Activated CD4-positive, alpha-beta T cell treated with anti-CD3 and anti-CD28 coated beads, Interleukin-2, Interleukin-4, amounts not matched to agents 100 ng/mL and 50 ng/mL, durations not matched to agents 16 hours and 8 hours (primary cell): ENCODE measurements around the gene HSF2BP.
"Not testable (repeated sequence)": the region's sequence is repeated elsewhere in the genome, so short reads cannot be mapped to it uniquely, and the experiment has no call there.

ENCODE experiments used
- DNase-seq: peaks from one replicate; pipeline ENCODE4 v3.0.0-alpha.2; 2020; ENCODE audit warnings: low spot score

HSF2BP gene

DNA sequence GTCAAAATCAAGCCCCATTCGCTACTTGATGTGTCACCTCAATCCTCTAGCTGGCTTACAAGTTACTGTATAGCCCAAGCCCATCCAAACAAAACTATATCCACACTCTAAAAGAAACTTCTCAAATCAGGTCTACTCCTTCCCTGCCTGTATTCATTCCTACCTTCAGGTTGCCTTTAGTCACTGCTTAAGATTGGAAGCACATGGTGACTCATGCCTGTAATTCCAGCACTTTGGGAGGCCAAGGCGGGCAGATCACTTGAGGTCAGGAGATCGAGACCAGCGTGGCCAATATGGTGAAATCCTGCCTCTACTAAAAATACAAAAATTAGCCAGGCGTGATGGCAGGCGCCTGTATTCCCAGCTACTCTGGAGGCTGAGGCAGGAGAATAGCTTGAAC is 7.4 kb downstream of the HSF2BP start:
- not testable (repeated sequence) for DNase-seq

DNA sequence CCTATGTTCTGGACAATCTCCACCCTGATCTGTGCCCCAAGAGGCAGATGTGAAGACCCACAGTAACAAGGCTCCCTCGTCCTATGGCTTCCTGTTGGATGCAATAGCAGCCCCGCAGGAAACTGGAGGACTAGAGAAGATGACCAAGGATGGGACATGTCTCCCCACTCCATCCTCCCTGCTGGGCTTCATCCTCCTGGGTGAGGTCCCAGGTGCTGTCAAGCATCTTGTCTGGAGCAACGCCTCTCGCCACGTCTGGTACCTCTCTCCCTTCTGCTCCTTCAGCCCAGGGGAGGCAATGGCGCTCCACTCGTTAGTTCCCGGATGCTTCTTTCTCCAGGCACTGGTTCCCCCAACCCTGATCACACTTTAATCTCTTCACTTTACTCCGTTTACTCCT is 11.1 kb downstream of the HSF2BP start:
- DNase-seq, result no peak

DNA sequence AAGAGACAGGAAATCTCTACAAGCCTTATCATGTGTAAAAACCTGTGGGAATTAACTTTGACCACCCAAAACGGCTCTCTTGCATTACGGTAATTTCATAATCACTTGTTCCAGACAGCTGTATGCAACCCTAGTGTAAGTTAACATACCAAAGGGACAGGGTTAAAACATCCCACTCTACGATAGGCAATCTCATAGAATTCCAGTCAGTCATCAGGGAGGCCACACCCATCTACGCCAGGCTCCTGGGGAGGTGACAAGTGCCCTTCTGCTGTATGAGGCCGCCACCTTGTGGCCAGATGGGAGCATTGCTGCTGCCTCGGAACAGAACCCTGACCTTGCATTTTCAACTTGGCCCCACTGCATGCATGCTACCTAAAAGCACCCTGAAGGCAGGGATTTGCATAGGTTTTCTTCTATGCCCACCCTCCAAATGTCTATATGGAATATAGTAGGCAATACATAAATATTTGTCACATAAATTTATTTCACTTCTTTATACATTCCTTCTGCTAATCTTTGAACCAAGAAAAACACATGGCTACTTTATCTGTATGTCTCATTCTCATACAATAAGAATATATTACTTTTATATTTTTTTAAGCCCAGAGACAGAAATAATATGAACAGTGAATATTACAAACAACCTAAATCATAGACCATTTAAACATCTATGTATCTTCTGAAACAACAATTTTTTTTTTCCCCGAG is 12.6 kb downstream of the HSF2BP start:
- DNase-seq, result peak; percentile 90

DNA sequence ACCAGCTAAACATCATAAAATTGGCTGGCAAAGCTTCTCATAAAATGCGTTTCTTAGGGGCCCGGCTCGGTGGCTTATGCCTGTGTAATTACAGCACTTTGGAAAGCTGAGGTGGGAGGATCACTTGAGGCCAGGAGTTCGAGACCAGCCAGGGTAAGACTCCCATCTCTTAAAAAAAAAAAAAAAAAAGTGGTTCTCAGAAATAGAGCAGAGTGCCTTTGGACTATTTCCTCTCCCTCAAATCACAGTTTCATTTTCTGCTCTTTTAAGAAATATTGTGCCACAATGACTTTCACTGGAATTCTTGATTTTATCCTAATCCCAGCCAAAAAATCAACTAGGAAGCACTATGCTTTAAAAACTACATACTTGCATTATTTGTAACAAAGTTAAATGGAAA is 13.3 kb downstream of the HSF2BP start:
- DNase-seq, result no peak

DNA sequence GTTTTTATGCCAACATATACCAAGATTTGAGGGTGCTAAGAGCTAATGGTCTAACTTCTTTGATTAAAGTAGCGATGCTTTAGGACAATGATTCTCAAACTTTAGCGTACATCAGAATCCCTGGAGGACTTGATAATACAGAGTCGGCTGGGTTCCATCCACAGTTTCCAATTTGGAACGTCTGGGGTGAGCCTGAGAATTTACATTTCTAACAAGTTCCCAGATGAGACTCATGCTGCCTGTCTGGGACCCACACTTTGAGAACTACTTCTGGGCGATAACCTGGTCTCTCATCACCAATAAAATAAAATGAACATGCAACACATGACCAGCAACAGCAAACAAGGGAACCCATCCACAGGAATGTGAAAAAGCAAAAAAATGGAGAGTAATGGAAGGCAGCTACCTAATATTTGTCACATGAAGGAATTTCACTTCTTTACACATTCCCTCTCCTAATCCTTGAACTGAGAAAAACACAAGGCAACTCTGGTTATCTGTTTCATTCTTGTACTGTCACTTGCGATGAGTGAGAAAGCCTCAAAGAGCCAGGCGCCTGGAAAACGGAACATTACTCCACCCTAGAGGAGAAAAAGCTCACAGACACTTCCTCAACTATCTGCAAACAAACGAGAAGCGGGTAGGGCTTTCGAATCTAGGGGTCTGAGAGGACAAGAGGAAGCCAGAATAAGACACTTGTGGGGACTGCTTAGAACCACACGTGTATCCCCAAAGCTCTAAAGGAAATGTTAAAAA is 14.0 kb downstream of the HSF2BP start:
- peak; percentile 17 for DNase-seq

DNA sequence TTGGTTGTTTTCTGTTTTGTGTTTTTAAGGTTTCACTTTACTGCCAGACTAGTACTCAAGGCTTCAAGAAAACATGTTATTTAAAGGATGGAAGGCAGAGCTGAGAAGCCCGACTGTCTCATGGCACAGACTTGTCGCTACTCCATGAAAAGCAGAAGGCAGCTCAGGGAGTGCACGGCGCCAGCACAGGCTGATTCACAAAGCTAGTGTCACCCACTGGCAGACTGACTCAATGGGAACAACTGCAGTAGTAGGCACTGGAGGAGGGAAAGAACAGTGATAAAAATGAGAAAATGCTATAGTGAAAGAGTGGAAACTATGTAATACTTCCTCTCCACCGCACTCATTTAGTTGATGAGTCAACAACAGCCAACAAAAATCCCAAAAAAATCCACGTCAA is 14.7 kb downstream of the HSF2BP start:
- no peak for DNase-seq

DNA sequence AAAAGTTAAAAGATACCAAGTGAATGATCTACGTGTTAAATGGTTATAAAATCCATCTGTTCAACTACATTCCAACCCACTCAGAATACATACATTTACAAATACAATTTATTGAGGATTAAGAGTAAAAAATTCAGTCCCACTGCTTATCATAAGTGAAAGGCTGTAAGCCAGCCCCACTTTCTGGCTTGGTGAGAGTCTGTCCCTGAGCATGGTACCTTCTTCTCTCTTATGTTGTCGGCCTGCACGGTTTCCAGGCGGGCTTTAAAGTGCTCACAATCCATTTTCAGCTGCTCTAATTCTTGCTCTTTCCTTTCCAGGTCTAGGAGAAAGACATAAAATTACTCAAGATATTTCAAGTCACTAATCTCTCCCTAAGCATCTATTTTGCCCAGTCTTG is 15.2 kb downstream of the HSF2BP start:
- no peak for DNase-seq

DNA sequence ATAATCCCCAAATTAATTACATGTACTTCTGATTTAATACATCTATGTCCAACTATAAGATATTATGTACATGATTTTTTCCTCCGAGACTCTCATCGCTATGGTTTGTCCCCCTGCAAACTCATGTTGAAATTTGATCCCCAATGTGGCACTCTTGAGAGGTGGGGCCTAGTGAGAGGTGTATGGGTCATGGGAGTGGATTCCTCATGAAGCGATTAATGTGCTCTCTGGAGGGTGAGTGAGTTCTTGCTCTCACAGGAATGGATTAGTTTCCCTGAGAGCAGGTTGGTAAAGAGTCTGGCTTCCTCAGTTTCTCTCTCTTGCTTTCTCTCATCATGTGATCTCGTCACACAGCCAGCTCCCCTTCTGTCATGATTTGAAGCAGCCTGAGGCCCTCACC is 16.1 kb downstream of the HSF2BP start:
- no peak for DNase-seq

DNA sequence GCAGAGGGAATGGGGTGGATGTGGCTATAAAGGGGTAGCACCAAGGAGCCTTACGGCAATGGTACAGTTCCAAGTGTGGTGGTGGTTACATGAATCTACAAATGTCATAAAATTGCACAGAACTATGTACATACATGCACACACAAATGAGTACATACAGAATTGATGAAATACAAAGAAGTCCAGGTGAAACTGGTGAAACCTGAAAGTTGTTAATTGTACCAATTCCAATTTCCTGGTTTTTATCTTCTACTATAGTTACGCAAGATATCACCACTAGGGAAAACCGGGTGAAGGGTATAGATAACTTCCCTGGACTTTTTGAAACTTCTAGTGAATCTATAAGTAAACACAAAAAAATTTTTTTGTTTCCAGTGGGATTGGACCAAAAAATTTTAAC is 18.9 kb downstream of the HSF2BP start:
- no peak for DNase-seq

DNA sequence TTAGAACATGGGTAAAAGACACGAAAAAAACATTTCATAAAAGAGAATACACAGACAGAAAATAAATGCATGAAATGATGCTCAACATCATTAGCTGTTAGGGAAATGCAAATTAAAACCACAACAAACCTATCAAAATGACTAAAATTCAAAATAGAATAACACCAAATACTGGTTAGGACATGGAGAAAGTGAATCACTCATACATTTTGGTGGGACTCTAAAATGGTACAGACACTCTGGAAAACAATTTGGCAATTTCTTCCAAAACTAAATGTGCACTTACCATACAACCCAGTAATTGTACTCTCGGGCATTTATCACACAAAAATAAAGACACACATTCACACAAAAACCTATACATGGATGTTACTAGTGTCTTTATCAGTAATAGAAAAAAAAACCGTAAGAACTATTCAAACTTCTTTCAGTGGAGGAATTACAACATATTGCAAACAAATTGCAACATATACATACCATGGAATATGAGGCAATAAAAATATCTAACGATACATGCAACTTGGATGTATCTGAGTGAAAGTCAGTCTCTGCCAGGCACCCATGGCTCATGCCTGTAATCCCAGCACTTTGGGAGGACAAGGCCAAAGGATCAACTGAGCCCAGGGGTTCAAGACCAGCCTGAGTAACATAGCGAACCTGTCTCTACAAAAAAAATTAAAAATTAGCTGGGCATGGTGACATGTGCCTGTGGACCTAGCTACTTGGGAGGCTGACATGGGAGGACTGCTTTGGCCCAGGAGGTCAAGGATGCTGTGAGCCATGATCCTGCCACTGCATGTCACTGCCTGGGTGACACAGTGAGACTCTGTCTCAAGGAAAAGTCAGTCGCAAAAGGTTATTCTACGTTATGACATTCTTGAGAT is 19.6 kb downstream of the HSF2BP start:
- DNase-seq, result no peak

DNA sequence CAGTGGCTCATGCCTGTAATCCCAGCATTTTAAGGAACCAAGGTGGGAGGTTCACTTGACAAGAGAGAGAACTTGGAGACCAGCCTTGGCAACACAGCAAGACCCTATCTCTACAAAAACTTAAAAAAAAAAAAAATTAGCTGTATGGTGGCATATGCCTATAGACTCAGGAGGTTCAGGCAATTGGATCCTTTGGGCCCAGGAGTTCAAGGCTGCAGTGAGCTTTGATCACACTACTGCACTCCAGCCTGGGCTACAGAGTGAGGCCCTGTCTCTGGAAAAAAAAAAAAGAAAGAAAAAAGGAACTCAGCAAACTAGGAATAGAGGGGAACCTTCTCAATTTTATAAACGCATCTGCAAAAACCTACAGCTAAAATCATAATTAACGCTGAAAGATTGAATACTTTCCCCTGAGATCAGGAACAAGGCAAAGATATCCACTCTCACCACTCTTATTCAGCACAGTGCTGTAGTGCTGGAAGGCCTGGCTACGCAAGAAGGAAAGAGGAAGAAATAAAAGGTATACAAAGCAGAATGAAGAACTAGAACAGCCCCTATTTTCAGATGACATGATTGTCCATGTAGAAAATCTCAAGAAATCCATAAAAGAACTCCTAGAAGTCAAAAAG is 21.6 kb downstream of the HSF2BP start:
- DNase-seq, result no peak

DNA sequence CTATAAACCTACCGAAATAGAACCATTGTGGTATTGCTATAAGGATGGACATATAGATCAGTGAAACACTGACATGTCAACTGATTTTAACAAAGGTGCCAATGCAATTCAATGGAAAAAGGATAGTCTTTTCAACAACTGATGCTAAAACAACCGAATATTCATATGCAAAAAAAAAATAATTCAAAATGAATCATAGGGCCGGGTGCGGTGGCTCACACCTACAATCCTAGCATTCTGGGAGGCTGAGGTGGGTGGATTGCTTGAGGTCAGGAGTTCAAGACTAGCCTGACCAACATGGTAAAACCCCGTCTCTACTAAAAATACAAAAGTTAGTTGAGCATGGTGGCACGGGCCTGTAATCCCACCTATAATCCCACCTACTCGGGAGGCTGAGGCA is 23.9 kb downstream of the HSF2BP start:
- no peak for DNase-seq

DNA sequence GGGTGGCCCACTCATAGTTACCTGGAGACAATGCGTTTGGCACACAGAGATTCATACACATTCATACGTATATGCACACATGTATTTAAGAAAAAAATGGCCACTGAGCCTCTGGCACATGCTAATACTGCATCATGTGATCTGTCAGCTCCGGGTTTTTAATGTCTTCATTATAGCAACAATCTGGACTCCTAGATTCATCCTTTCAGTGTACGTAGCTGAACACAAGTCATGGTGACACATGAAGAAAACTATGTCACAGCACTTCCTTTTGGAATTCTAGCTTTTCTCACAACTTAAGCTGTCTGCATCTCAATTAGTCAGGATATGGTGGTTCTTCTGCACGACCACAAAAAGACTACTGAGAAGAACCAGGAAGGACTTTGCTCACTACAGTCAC is 24.7 kb downstream of the HSF2BP start:
- no peak for DNase-seq

DNA sequence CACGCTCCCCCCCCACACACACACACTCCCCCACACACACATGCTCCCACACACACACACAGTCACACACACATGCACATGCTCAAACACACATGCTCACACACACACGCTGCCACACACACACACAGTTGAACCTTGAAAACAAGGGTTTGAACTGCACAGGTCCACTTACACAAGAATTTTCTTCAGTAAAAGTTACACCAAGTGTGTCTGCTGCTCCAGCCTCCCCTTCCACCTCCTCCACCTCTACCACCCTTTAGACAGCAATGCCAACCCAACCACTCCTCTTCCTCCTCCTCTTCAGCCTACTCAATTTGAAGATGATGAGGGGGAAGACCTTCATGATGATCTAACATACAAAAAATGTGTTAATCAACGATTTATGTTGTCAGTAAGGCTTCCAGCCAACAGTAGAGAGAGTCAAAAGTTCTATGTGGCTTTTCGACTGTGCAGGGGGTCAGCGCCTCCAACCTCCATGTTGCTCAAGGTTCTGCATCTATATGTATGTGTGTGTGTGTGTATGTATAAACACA is 26.8 kb downstream of the HSF2BP start:
- DNase-seq, result no peak

DNA sequence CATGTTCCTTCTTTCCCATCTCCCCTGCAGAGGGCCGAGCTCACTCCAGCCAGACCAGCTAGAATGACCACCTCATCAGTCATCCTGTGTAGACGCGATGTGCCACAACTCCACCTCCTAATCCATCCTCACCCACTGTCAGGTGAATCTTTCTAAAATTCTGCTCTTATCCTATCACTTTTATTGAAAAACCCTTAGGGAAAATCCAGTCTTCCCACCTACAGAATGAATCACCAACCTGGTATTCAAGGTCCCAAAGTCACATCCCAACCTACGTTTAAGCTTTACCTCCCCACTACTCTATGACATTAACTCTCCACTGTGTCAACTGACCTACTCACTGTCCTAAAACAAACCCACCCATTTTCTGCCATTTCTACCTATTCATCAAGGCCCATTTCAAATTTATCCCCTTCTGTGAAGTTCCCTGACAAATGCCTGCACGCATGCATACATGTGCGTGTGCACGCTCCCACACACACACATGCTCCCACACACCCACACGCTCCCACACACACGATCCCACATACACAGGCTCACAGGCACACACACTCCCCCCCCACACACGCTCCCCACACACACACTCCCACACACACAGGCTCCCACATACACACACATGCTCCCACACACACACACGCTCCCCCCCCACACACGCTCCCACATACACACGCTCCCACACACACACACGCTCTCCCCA is 27.7 kb downstream of the HSF2BP start:
- DNase-seq, result no peak

DNA sequence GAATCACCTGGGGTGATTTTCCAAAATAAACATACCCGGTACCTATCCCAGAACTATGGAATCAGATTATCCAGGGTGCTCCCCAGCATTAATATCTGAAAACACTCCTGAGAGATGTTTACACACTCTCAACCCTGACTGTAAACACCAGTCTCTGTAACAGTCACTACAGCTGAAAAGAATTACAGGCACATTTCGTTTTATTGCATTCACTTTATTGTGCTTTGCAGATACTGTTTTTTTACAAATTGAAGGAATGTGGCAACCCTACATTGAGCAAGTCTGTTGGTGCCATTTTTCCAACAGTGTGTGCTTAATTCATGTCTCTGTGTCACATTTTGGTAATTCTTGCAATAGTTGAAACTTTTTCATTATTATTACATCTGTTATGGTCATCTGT is 31.8 kb downstream of the HSF2BP start:
- DNase-seq, result no peak

DNA sequence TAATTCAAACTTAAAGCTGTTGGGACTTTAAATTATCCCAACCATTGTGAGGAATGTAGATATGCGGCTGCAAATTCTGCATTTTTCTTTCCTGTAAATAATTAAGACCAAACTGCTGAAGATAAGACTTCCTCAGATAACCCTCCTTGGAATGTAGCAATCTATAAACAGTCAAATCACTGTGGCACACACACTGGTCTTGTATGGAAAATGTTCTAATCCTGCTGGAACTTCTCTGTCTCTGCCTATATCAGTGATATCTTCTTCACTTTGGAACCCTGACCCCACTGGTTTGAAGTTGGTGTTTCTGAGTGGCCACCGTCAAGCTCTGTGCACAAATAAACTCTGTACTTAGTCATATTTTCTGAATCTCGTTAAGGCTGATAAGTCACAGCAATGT is 32.9 kb downstream of the HSF2BP start:
- no peak for DNase-seq

DNA sequence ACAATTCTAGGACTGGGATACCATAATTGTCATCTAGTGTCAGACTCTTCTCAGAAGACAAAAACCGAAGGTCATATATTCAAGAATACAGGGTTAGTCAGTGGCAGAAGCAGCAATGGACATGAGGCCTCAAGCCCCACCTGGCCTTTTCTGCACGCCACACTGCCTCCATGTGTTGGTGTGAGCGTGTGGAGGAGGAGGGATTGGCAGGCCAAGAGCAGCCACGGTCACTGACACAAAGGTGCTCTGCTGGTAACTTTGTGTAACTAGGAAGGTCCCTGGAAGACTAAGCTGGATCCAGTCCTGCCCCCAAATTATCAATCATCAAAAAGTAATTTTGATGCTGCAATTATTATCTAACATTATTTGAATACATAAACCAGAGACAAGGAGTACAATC is 34.9 kb downstream of the HSF2BP start:
- DNase-seq, result no peak

DNA sequence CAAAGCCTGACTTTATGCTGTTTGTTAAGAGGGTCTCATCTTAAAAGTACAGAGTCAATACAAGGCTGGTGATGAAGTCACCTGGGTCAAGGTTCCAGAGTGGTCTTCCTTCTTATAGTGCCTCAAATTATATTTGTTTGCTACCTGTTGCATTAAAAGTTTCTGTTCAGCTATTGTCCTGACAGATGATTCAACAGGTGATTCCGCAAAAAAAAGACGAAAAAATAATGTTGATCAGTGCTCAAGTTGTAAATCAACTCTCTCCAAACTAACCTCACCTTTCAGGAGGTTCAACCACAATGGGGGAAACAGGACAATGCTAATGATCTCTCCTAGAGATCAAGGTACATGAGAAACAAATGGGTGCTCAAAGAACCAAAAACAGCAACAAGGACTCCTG is 35.7 kb downstream of the HSF2BP start:
- no peak for DNase-seq

DNA sequence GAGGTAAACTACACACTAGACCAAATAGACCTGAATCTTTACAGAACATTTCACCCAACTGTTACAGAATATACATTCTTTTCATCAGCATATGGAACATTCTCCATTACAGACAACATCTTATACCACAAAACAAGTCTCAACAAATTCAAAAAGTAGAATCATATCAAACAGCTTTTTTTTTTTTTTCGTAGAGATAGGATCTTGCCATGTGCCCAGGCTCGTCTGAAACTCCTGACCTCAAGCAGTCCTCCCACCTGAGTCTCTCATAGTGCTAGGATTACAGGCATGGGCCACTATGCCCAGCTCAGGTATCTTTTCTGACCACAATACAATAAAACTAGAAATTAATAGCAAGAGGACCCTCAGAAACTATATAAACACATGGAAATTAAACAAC is 36.5 kb downstream of the HSF2BP start:
- no peak for DNase-seq

DNA sequence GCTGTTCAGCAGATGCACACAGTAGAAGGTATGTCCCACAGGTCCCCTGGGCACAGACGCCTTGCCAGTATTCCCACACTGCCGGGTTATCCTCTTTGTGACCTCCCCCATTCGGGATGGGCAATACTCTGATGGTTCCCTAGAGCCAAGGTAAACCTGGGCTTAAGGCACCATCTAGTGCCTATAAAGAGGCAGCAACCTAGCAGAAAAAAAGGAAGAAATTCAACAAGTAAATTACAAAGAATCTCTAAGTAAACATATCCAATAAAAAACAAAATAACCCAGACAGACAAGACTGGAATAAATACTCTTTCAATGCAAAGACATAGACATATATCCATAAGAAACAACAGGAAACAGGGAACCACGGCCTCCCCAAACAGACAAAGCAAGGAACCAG is 39.4 kb downstream of the HSF2BP start:
- no peak for DNase-seq

DNA sequence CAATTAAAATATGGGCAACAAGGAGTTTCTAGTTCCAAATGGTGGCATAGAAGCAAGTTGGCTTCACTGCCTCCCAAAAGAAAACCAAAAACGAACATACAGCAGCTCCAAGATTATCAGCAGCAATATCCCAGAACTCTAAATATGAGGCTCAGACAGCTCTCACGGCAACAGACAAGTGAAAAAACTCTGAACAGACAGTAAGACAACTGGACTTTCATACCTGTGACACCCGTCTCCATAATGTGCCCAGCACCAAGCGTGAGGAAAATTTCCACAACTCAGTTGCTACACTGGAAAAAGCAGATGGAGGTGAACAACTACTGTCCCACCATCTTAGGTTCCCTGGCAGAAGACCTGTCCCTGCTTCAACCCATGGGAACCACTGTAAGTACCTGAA is 39.9 kb downstream of the HSF2BP start:
- no peak for DNase-seq
